ENCODE measurements around the gene PLCG1.

- TF ChIP-seq CTCF (IDR thresholded peaks at IDR 0.05; ENCODE audit: low read depth, low read length, poor library complexity, severe bottlenecking) (no peak), EZH2phosphoT487 (IDR thresholded peaks at IDR 0.05; ENCODE audit: borderline replicate concordance, low read length) (no peak)
Measured at GRCh38 chr20:41191562-41192500, 54.5 kb downstream of the PLCG1 start.

All from DOHH2 (cell line).